Stimulated activated CD8-positive, alpha-beta memory T cell treated with anti-CD3 and anti-CD28 coated beads, Interleukin-15, amount 100 ng/mL, for 1 hour (primary cell): ENCODE measurements around the gene TRAM2.

Experiments
- DNase-seq: peaks from one replicate; pipeline ENCODE4 v3.0.0-alpha.2; 2020; ENCODE audit warnings: low read depth

TRAM2 gene

DNA sequence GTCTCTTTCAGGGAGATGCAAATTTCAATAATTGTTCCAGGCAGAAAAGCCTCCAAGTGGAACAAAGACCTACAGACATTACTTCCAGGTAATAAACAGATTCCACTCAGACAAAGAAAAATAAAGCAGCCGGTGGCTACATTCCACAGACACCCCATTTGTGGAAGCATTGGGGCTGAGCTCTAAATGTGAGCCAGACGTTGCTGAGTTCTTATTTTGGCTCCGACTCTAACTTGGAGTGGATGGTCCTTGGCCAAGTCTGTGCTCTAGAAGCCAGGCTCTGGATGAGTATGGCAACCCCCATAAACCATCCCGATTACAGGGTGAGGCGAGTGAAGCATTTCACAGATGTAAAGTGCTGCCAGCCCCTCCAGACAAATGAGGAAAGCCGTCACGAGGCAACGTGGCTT, 6.6 kb downstream of the TRAM2 start:
- DNase-seq: no peak

DNA sequence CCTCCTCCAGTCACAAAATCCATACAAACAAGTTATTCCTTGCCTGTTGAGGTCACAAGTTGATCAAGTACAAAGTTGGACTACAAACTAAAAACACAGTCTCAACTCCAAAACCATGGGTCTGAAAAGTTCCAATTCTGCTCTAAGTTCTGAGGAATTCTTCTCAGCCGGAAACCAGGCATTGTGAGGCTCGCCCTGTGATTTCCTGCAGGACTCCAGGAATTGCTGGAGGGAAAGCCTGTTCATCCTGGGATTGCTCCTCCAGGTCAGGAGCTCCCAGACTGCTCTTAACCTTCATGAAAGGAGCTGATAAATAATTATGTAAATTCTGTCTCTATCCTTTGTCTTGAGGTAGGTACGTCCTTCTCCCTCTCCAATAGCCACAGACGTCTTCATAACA, 8.5 kb downstream of the TRAM2 start:
- DNase-seq: no peak

DNA sequence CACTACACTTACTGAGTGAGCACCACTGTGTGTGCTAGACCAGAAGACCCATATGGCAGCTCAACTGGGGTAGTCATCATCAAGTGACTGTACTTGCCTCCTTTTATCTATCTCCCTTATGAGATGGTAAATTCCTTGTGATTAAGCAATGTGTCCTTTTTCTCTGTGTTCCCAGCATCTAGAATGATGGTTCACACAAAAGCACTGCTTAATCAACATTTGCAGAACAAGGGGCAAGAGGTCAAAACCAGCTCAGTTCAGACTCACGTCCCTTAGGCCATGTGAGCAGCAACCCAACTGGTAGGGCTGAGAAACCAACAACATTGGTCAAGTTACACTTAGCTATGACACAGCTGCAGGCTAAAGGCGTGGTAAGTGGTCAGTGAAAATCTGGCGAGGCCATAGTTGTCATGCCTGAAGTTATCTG, 10.0 kb downstream of the TRAM2 start:
- DNase-seq: no peak

DNA sequence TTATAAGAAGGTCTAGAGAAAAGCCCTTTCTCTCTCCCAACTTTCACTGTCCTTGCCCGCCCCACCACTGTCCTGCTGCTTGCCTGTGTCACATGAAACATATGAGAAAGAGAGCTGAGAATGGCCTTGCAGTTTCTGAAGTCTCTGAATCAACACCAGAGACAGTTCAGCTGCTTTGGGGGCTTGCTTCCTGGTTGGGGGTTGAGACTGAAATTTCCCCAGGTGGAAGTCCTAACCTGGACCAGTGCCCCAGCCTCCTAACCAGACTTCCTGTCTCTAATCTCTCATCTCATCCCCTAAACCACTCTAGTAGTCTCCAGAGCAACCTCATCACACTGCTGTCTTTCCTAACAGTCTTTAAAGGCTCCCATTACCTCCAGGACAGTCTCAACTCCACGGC, 10.7 kb downstream of the TRAM2 start:
- DNase-seq: no peak

DNA sequence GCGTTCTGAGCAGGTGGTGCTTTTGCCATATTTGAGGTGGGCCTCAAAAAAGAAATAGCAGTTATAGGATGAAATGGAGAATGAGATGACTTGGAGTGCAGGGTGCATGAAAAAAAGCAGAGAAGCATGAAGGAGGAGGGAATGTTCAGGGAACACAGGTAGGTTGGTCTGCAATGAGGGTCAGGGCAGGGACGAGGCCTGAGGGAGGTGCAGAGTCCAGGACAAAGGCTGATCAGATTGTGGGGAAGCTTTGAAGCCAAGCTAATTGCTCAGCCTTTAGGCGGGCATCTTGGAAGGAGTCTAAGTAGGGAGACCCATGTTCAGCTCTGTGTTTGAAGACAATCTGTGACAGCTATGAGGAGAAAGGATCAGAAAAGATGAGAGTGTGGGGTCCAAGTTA, 12.0 kb downstream of the TRAM2 start:
- DNase-seq: no peak

DNA sequence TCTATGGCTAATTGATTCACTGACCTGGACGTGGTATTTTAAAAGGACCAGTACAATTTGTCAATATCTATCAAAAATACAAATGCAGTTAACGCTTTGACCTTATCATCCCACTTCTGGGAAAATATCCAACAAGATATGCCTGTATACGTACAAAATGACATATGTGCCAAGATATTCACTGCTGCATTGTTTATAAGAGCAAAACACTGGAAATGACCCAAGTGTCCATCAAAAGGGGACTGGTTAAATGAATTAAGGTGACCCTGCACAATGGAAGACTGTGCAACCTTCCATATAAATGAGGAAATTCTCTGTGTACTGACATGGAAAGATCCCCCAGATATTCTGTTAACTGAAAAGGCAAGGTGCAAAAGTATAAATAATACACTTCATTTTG, 13.9 kb downstream of the TRAM2 start:
- DNase-seq: no peak

DNA sequence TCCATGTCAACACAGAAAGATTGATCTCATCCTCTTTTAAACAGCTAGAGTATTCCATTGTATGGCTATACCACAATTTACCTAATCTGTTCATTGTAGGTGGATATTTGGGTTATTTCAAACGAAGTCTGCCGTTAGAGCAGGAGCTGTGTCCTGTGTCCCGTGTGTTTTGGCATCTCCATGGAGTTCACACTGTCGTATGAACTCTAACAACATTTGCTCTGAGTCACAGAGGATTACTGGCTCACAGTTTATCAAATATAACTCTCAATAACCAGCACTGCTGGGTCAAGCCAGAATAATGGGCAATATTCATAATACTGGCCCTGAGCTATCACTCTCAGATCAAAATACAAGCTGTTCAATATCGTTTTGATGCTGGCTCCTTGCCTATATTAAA, 16.4 kb downstream of the TRAM2 start:
- DNase-seq: no peak

DNA sequence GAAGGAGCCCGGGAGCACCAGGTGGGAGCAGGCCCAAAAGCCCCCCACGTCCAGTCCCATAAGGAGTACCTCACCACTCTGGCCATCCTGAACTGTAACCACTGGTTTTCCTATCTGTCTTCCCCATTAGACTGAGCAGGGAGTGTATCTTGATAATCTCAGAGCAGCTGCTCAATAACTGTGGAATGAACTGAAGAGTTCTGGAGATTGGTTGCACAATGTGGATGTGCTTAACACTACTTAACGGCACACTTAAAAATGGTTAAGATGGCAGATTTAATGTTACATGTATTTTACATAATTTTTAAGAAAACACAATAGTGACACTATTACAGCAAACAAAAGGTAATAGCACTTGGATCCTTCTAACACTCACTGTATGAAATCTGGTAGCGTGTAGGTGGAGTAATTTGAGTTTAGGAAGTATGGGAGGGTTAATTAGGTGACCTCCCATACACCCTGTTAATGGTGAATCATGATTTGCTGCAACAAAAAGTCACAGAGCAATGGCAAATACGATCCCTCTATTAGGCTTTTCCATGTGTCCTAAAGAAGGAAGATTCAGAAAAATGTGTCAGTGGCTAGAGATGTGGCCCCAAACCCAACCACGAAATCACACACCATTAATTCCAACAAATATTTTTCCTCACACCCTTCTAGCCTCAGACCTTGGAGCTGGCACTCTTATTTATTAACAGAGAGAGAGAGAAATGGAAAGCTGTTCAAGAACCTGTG, 18.4 kb downstream of the TRAM2 start:
- no peak for DNase-seq

DNA sequence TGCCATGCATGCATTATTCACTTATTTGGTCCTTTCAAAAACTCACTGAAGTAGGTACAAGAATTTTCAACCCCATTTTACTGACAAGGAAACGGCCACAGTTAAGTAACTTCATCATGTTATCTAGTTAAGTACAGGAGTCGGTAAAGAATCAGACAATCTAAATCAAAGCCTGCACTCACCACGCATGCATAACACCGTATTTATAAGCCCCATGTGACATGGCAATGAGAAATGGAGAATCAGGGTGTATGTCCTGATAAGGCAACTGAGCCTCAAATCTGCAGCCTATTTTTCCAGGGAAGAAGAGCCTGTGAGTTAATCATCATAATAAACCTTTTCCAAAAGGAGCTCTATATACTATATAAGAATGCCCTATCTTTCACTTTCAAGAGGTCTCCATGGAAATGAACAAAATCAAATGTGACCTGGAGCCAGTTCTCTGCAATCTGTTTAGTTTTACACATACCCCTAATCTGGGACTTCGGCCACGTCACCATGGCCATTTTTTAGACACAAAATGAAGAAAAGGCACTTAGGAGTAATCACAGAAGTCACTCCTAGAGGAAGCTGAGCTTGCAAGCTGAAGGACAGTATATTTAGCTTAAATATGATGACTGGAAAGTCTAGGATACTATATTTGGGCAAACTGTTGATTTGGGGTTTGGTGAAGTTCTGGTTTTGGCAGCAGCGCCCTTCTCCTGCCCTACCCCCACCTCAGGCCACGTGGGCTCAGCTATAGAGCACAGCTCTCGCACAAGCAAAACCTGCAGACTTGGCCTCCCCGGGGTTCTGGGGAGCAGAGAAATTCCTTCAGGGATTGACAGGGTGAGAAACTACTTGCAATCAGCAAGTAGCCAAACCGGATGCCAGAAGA, 19.2 kb downstream of the TRAM2 start:
- no peak for DNase-seq

DNA sequence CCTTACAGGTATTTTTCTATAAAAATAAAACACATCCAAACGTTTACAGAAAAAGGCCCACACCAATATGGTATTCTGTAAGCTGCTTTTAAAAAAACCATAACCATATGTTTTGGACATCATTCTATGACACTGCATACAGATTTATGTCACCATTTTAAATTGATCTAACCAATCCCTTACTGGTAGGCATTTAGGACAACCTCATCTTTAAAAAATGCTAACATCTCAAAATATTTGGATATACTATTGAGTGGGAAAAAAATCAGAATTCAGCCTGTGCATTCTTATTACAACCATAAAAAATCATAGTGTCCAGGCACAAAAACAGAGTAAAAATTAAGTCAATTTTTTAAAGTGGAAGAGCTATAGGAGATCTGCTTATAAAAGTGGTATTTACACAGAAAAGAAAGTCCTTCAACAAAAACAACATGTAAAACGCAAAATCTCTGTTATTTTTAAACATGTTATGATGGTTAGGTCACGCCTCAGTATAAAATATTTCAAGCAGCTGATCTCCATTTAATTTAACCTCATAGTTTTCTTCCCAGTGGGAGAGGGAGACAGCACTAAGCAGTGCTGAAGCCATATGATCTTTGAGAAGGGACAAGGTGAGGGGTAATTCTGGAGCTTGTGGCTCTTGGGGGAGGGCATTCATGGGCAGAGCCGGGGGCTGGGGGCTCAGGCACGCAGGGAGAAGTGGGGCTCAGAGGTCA, 21.2 kb downstream of the TRAM2 start:
- DNase-seq: no peak

DNA sequence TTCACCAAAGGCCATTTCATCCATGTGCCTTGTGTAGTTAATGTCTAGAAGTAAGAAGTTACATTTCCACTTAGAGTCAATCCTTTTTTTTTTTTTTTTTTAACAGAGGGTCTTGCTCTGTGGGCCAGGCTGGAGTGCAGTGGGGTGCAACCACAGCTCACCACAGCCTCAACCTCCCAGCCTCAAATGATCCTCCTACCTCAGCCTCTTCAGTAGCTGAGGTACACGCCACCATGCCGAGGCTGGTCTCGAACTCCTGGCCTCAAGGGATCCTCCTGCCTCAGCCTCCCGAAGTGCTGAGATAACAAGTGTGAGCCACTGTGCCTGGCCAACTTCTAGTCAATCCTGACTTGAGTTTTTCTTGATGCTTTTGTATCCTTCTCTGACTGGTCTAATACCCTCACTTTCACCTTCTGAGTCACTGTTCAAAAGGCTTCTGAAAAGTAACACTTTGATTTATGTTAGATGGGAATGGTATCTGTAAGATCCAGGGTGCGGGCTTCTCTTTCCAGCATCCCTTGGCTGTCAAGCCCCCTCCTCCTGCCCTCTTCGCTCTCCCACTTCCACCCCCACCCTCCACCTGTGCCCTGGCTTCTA, 22.1 kb downstream of the TRAM2 start:
- DNase-seq: no peak

DNA sequence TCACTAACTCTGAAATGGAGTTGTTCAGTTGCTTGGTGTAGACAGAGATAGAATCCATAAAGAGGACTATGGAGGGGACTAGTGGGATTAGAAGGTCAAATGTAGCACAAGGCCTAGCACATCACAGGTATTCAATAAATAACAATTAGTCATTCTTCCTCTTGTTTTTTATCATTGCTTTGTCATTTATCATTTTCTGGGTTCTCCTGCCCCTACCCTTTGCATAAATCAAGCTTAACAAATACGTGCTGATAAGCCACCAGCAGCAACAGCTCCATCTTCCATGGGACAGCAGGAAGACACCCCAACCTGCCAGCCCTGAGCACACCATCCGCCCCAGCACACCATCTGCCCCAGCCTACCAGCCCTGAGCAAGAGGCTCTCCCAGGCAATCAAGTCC, 23.1 kb downstream of the TRAM2 start:
- DNase-seq: no peak

DNA sequence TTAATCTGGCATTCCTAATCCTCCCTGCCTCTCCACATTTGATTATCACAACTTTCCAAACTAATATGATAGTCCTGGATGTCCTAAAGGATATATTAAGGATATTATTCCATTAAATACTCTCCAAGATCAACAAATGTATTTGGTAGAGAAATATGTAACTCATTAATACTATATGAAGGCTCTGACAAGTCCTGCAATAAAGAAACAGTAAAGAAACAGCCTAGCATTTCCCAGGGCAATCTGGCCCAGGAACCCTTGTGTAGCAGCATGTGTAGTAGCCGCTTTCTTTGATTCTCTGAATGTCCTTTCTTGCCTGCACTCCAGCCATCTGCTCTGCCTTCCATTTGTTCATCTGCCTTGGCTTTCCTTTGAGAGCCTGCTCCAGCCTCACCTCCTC, 23.7 kb downstream of the TRAM2 start:
- DNase-seq: no peak

DNA sequence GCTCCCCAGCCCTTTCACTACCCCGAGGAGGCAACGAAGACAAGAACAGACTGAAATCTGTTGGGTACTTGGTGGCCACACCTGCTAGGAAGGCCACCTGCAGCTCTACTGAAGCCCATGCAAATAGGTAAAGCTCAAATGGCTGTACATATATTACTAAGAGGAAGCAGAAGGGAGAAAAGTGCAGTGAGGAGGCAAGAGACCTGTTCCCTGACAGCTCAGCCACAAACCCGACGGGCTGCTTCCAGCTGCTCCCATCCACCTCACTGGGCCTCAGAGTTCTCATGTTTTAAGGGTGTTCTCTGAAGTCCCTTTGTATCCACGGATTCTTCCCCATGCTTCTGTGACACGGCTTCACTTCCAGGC, 24.6 kb downstream of the TRAM2 start:
- no peak for DNase-seq

DNA sequence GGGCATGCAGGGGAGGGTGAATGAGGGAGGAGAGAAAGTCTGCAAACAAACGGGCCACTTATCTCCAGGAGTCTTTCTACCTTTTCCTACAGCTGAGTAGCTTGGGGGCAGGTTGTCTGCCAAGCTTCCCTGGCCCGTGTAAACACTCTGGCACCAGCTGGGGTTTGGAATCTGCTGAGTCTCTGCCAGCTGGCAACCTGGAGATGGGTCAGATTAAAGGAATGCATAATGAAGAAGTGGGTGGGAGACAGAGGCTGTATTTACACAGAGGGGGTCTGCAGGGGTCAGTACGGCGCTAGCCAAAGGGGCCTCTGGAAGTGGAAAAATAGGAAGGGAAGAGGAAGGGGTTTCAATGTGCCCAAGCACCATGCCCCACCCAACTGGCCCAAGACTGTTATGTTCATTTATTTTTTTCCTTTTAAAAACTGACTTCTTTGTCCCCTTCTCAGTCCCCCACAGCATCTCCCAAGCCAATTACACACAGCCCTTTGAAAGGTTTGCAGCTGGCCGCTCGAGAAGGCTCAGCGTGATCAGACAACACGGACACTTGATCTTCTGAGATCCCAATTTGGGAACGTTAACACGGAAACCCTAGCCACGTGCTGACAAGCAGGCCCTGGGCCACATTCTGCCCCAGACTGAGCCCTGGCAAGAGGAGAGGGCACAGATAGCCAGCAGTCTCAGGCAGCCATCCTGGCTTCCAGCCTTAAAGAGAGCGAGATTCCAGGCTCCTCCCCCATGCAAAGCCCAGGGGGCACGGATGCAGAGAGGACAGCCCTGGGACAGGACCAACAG, 25.2 kb downstream of the TRAM2 start:
- DNase-seq: no peak

DNA sequence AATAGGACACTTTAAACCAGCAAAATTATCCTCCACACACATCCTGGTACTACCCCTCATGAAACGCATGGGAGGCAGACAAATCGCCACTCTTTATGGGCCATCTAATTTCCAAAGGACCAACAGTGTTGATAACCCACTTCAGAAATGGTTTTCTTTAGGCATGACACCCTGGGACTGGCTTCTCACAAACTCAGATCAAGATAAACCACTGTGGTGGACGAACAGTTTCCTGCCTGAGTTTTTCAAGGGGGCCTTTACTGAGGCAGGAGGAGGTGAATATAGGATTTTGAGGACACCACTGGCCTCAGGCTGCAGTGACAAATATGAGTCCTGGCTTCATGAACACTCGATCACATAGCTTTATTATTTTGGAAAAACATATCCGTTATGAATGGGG, 26.0 kb downstream of the TRAM2 start:
- no peak for DNase-seq

DNA sequence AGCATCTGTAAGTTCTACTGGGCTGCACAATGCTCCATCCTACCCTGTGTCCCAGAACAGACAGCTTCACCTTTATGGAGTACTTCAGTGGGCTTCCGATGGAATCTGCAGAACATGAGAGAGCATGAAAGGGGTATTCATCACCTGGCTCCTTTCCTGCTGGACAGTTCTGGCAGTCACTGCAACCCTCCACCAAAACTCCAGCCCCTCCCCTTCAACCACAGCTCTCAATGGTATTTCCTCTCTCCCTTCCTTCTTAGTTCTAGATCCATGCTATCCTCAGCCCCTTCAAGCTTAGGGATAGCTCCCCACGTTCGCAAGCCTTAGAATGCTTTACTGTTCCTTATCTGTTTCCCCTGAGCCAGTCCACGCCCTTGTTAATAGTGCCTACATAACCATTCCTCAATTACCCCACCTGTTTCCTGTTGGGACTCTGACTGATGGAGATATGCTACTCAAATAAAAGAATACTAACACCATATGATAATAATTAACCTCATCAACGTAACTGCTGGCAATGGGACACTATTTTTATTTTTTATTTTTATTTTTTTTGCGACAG, 26.8 kb downstream of the TRAM2 start:
- DNase-seq: no peak

DNA sequence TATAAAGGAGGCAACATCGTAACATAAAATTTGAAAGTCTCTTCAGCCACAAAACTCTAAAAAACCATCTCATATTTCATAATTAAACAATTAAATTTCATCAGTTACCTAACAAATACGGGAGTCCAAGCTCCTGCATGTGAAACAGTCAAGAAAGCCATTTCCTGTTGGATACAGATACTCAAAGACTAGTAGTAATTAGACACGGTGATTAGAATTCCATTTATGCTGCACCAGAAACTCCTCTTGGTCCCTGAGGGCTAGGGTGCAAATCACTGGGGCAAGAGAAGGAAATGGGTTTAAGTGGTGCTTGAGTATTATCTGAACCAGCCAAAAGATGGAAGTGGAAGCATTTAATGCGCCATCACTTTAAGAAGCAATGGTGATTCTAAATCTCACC, 27.4 kb downstream of the TRAM2 start:
- DNase-seq: no peak

DNA sequence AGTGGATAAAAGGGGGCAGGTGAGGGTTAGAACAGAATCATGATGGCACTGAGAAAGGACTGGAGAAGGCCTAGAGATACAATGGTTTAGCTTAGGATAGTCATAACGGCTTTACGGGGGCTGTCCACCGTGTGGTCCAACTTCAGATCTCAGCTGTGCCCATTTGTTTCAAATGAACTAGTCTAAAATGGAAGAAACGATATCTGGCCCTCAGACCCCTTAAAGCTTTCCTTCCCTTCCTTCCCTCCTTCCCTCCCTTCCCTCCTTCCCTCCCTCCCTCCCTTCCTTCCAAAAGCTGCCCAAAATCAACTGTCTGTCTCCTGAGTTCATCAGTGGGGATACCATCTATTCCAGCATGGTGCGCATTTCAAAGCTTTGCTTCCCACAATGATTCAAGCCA, 27.9 kb downstream of the TRAM2 start:
- DNase-seq: no peak

DNA sequence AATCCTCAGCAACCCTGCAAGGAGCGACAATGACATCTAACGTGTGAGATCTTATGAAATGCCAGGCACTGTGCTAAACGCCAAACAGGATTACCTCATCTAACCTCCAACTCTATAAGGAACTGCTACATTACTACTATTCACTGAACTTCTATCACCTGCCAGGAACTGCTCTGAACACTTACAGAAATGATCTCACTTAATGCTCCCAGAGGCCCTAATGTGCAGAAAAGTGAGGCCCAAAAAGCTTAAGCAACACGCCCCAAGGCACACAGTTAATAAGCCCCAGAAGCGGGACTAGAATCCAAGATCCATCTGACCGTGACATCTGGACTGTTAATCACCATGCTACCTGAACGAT, 28.5 kb downstream of the TRAM2 start:
- no peak for DNase-seq

DNA sequence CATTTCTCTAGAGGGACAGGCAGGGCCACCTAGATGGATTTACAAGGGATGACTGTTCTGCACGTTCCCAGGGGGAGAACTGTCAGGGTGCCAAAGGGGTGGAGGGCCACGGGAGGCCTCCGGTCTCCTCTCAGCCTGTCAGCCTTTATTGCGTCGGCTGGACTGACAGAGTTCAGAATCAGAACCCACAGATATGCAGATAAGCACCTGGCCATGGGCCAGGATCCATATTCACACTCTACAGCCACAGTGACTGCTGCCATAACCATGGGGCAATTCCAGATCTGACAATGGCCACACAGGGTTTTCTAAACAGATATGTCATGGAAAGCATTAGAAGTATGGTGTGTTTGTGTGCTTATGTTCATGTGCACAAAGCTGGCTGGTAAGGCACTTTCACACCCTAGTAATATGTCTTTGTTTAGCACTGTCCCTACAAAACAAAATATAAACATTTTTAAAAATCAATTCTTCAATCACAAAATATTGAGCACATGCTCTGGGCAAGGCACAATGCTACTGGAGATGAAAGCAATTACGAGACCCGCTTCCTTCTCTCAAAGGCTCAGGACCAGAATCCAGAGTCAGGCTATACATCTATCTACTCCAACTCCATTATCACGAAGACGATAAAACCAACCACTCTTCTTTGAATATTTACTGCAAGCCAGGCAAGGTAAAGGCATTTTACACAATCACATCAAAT, 29.1 kb downstream of the TRAM2 start:
- no peak for DNase-seq
